ENCODE measurements around the gene P2RX2. TPM values are rescaled to one million over a fixed set of nuclear protein-coding genes. Genes with fewer than 3 reads are reported as not detected.

Gene P2RX2
- total and polyA plus RNA-seq, 2 donors (not counting 1 experiment from before 2014, with no cell fraction given), result not detected

- DNase-seq (ENCODE audit: low read depth in 2 of 2), result no peak
- no peaks in the 10 kb centered on the region for H3K4me1 ChIP-seq (ENCODE audit: control insufficient read depth, extremely low read depth, insufficient read depth, low read length)
- no peak overlapping the region for H3K9ac ChIP-seq (ENCODE audit: insufficient read depth, low read length)
- no peak overlapping the region for H2AFZ ChIP-seq (ENCODE audit: low read length)
- no peaks in the 10 kb centered on the region for H3K36me3 ChIP-seq (ENCODE audit: control insufficient read depth, insufficient read depth, low read length)
- H3K4me2 ChIP-seq (ENCODE audit: extremely low read depth, insufficient read depth, low read length), result no peak overlapping the region
- no peak overlapping the region for H3K27ac ChIP-seq (ENCODE audit: insufficient read depth, low read length)
- H3K79me2 ChIP-seq (ENCODE audit: control insufficient read depth, insufficient read depth, low read length), result no peaks in the 10 kb centered on the region
- no peaks in the 10 kb centered on the region for H3K9me3 ChIP-seq (ENCODE audit: control insufficient read depth, insufficient read depth, low read depth, low read length)
- H4K20me1 ChIP-seq (ENCODE audit: control insufficient read depth, extremely low read depth, insufficient read depth, low read length), result no peaks in the 10 kb centered on the region
- TF ChIP-seq CTCF (conservative IDR thresholded peaks at IDR 0.05 in 1 of 2, IDR thresholded peaks at IDR 0.05 in 1 of 2; ENCODE audit: low read depth in 1 of 2, low read length in 2 of 2), result no peak
- no peak for TF ChIP-seq EZH2 (IDR thresholded peaks at IDR 0.05; ENCODE audit: low read length, missing control alignments)
- no peak overlapping the region for H3K4me3 ChIP-seq (replicated peaks in 1 of 4; ENCODE audit: control extremely low read depth in 1 of 4, insufficient read depth in 1 of 4, low read depth in 3 of 4, low read length in 4 of 4)
- H3K27me3 ChIP-seq (ENCODE audit: control insufficient read depth, insufficient read depth, low read length), result no peaks in the 10 kb centered on the region
These were observed 34.1 kb upstream of the P2RX2 start for GRCh38 chr12:132584429-132584828.

GRCh38 chr12:132585177-132585576, 33.4 kb upstream of the P2RX2 start:
- Histone ChIP-seq H4K20me1 (ENCODE audit: control insufficient read depth, extremely low read depth, insufficient read depth, low read length) (no peaks in the 10 kb centered on the region), H3K27ac (ENCODE audit: insufficient read depth, low read length) (no peak overlapping the region), H3K36me3 (ENCODE audit: control insufficient read depth, insufficient read depth, low read length) (no peaks in the 10 kb centered on the region), H2AFZ (ENCODE audit: low read length) (no peak overlapping the region), H3K4me2 (ENCODE audit: extremely low read depth, insufficient read depth, low read length) (no peak overlapping the region), H3K27me3 (ENCODE audit: control insufficient read depth, insufficient read depth, low read length) (no peaks in the 10 kb centered on the region), H3K9me3 (ENCODE audit: control insufficient read depth, insufficient read depth, low read depth, low read length) (no peaks in the 10 kb centered on the region), H3K4me3 (replicated peaks in 1 of 4; ENCODE audit: control extremely low read depth in 1 of 4, insufficient read depth in 1 of 4, low read depth in 3 of 4, low read length in 4 of 4) (no peak overlapping the region), H3K4me1 (ENCODE audit: control insufficient read depth, extremely low read depth, insufficient read depth, low read length) (no peaks in the 10 kb centered on the region), H3K79me2 (ENCODE audit: control insufficient read depth, insufficient read depth, low read length) (no peaks in the 10 kb centered on the region), H3K9ac (ENCODE audit: insufficient read depth, low read length) (no peak overlapping the region)
- DNase-seq (ENCODE audit: low read depth in 2 of 2), result no peak
- TF ChIP-seq EZH2 (IDR thresholded peaks at IDR 0.05; ENCODE audit: low read length, missing control alignments), result no peak

- no peaks in the 10 kb centered on the region for H3K79me2 ChIP-seq (ENCODE audit: control insufficient read depth, insufficient read depth, low read length)
- H3K27ac ChIP-seq (ENCODE audit: insufficient read depth, low read length), result no peak overlapping the region
- H3K9ac ChIP-seq (ENCODE audit: insufficient read depth, low read length), result no peak overlapping the region
- no peak overlapping the region for H3K4me2 ChIP-seq (ENCODE audit: extremely low read depth, insufficient read depth, low read length)
- H3K4me1 ChIP-seq (ENCODE audit: control insufficient read depth, extremely low read depth, insufficient read depth, low read length), result no peaks in the 10 kb centered on the region
- TF ChIP-seq EZH2 (IDR thresholded peaks at IDR 0.05; ENCODE audit: low read length, missing control alignments) (no peak), CTCF (conservative IDR thresholded peaks at IDR 0.05 in 1 of 2, IDR thresholded peaks at IDR 0.05 in 1 of 2; ENCODE audit: low read depth in 1 of 2, low read length in 2 of 2) (no peak)
- H4K20me1 ChIP-seq (ENCODE audit: control insufficient read depth, extremely low read depth, insufficient read depth, low read length), result no peaks in the 10 kb centered on the region
- no peaks in the 10 kb centered on the region for H3K27me3 ChIP-seq (ENCODE audit: control insufficient read depth, insufficient read depth, low read length)
- no peaks in the 10 kb centered on the region for H3K9me3 ChIP-seq (ENCODE audit: control insufficient read depth, insufficient read depth, low read depth, low read length)
- no peaks in the 10 kb centered on the region for H3K36me3 ChIP-seq (ENCODE audit: control insufficient read depth, insufficient read depth, low read length)
- H2AFZ ChIP-seq (ENCODE audit: low read length), result no peak overlapping the region
- H3K4me3 ChIP-seq (replicated peaks in 1 of 4; ENCODE audit: control extremely low read depth in 1 of 4, insufficient read depth in 1 of 4, low read depth in 3 of 4, low read length in 4 of 4), result no peak overlapping the region
- no peak for DNase-seq (ENCODE audit: low read depth in 2 of 2)
These were observed 31.6 kb upstream of the P2RX2 start for GRCh38 chr12:132586929-132587328.

Data from fibroblast of lung (primary cell).